Thyroid gland (tissue), 4 donors: Measurements from ENCODE around the gene DNM3.

Experiments
- POLR2A ChIP-seq, 2 donors: fragments of 450-650 bp; IDR thresholded peaks; one replicate each; pipeline ENCODE4 v1.6.1; 2017; ENCODE audit warnings: antibody characterized with exemption in 2 of 2, mild to moderate bottlenecking in 2 of 2, moderate library complexity in 1 of 2
- TF ChIP-seq, protein P1 (sequence below), 6 experiments: fragments of 200-600 bp in 3 of 6; fragments of 450-650 bp in 3 of 6; sonication (generic) in 3 of 6; IDR thresholded peaks; one replicate each; pipeline ENCODE4 v1.5.1; 2016 to 2019; ENCODE audit warnings: antibody characterized with exemption in 6 of 6, mild to moderate bottlenecking in 2 of 6, inconsistent platforms in 1 of 6, moderate library complexity in 1 of 6

DNA sequence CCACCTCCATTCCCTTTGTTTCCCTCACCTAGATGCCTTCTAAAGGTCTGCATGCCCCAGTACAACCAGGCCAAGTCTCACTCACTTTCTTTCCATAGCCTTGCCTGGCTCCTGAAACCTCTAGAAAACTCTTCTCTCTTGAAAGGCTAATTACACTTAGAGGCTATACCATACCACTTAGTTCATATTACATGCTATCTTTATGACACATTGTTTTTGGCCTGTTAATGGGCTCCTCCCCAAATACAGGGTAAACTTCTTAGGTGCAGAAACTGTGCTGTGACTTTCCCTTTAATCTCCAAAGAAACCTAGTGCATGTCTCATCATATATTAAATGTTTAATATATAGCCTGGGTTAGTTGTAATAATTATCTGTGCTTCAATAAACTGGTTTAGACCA, 522.6 kb downstream of the DNM3 start:
- TF ChIP-seq POLR2A (IDR thresholded peaks at IDR 0.05), result no peak
- TF ChIP-seq, protein P1, sequence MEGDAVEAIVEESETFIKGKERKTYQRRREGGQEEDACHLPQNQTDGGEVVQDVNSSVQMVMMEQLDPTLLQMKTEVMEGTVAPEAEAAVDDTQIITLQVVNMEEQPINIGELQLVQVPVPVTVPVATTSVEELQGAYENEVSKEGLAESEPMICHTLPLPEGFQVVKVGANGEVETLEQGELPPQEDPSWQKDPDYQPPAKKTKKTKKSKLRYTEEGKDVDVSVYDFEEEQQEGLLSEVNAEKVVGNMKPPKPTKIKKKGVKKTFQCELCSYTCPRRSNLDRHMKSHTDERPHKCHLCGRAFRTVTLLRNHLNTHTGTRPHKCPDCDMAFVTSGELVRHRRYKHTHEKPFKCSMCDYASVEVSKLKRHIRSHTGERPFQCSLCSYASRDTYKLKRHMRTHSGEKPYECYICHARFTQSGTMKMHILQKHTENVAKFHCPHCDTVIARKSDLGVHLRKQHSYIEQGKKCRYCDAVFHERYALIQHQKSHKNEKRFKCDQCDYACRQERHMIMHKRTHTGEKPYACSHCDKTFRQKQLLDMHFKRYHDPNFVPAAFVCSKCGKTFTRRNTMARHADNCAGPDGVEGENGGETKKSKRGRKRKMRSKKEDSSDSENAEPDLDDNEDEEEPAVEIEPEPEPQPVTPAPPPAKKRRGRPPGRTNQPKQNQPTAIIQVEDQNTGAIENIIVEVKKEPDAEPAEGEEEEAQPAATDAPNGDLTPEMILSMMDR (IDR thresholded peaks at IDR 0.05), result no peak
